Mononuclear cell (primary cell): ENCODE results near the gene OPRL1. TPM values are rescaled to one million over a fixed set of nuclear protein-coding genes. Genes with fewer than 3 reads are reported as not detected.
"Not testable (repeated sequence)": the region's sequence is repeated elsewhere in the genome, so short reads cannot be mapped to it uniquely, and the experiment has no call there.

ENCODE experiments used
- H3K27me3 ChIP-seq: 2 replicates; pipeline ENCODE4 v1.6.0; 2011; ENCODE audit warnings: low read length, control low read depth; ENCODE audit not compliant: insufficient read depth
- H3K4me1 ChIP-seq: 2 replicates; pipeline ENCODE4 v1.5.1; 2011; ENCODE audit warnings: mild to moderate bottlenecking, low read length, control low read depth; ENCODE audit not compliant: insufficient read depth
- H3K4me3 ChIP-seq: 2 replicates; pipeline ENCODE4 v1.5.1; 2011; ENCODE audit warnings: mild to moderate bottlenecking, low read length, moderate library complexity
- H3K9me3 ChIP-seq: 2 replicates; pipeline ENCODE4 v1.5.1; 2011; ENCODE audit warnings: low read depth, mild to moderate bottlenecking, control low read depth, low read length
- total RNA-seq: library from RNA; depleted of rRNA; stranded (reverse); fragments of >200 nt; gene quantifications from one replicate; pipeline ENCODE4 v1.2.3, GENCODE V29; 2012

The OPRL1 gene
- total RNA-seq, 1 donor, result 1.3 TPM

DNA sequence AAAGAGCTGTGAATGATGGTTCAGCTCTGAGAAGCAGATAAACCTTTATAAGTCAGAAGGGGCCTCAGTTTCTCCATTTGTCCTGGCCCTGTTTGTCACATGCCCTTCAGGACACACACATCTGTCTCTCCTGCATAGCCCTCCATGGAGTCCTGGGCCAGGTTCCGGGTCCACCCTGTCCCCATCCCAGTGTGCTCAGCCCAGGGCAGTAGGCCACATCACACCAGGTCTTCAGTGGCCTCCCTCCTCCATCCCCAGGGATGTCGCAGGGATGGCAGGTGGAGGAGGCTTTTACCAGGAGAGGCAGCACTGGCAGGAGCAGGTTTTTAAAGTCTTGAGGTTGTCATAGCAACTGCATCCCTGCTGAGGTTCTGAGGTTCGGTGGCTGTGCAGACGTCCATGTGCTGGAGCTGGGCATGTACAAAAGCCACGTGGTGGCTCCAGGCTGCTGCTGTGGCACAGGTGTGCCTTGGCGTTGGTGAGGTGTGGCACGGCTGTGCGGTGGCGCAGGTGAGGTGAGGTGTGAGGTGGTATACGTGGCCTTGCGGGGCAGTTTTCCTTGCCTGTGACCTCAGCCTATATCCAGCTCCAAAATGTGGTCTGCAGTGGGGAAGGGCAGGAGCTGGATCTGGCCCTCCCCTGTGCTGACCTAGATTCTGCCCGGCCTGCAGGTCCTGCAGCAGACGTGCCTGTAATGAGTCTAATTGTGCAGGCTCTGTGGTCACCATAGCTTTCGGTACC lies 35.5 kb downstream of the OPRL1 start:
- Histone ChIP-seq H3K4me1 (peaks cover 6% of the 10 kb centered on the region), H3K9me3 (no peaks in the 10 kb centered on the region), H3K27me3 (no peaks in the 10 kb centered on the region), H3K4me3 (no peak overlapping the region)

DNA sequence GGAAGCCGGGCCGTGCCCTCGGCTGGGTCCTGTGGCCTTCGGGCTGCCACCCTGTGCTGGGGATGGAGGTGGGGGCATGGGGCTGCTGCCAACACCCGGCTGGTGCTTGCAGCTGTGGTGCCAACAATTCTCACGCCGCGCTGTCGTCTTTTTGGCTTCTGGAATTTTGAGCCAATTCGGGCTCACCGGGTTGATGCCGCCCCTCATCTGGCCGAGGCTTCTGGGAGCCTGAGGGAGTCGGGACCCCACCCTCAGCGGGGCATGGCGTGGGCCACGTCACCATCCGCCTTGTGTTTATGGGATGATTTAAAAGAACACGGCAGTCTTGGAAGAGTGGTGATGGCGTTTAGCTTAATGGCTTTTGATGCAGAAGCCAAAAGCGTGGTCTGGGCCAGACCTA lies 36.1 kb downstream of the OPRL1 start:
- Histone ChIP-seq H3K27me3 (no peaks in the 10 kb centered on the region), H3K9me3 (no peaks in the 10 kb centered on the region), H3K4me3 (no peak overlapping the region), H3K4me1 (peaks cover 8% of the 10 kb centered on the region)

DNA sequence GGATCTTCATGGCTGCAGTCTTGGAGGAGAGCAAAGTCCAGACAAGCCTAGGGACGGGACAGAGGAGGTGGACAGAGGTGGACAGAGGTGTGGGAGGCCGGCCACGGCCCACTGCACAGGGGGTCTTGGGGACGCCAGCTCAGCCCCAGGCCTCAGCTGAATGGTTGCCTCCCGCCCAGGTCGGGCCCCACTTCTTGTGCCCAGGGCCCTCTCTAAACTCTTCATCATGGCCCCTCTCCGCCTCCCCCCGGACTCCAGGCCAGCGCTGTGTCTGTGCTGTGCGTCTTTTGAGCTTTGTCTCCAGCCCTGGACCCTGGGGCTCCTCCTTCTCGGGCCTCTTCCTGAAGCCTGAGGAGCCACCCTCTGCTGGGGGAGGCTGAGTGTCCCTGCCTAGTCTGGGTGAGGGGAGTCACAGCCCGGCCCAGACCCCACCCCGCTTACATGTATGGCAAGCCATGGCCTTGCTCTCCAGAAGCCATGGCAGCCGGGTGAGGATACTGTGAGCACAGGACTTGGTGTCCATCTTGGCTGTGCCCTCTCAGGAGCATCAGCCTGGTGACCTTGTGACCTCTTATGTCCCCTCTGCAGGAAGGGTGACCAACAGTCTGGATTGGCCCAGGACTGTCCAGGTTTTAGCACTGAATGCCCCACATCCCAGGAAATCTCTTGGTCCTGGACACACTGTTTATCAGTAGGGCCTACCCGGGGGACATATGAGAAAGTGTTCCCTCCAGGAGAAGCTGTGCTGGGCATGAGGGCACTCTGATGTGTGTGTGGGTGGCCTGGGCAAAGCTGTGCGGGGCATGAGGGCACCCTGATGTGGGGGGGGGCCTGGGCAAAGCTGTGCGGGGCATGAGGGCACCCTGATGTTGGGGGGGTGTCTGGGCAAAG lies 36.9 kb downstream of the OPRL1 start:
- H3K27me3 ChIP-seq, result no peaks in the 10 kb centered on the region
- H3K9me3 ChIP-seq, result no peaks in the 10 kb centered on the region
- H3K4me1 ChIP-seq, result peaks cover 8% of the 10 kb centered on the region
- no peak overlapping the region for H3K4me3 ChIP-seq

DNA sequence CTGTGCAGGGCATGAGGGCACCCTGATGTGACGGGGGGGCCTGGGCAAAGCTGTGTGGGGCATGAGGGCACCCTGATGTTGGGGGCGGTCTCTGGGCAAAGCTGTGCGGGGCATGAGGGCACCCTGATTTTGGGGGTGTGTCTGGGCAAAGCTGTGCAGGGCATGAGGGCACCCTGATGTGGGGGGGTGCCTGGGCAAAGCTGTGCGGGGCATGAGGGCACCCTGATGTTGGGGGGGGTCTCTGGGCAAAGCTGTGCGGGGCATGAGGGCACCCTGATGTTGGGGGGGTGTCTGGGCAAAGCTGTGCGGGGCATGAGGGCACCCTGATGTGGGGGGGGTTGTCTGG lies 37.5 kb downstream of the OPRL1 start:
- H3K4me1 ChIP-seq, H3K27me3 ChIP-seq, H3K9me3 ChIP-seq, H3K4me3 ChIP-seq: not testable (repeated sequence)

DNA sequence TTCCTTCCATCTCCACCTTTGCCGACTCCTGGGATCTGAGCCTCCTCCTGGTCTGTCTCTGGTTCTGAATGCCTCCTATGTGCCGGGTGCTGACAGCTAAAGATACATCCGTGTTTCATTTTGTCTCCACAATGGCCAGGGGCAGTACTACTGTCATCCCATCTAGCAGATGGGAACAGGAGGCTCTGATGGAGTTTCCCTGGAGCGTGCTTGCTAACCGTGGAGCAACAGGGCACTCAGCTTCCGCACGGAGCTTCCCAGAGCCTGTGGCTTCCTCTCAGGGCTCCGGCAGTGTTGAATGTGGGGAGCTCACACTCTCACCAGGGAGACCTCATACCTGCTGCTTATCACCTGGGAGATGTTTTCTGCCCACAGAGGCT lies 39.4 kb downstream of the OPRL1 start:
- H3K4me1 ChIP-seq, result peaks cover 8% of the 10 kb centered on the region
- H3K27me3 ChIP-seq, result no peaks in the 10 kb centered on the region
- no peak overlapping the region for H3K4me3 ChIP-seq
- H3K9me3 ChIP-seq, result no peaks in the 10 kb centered on the region

DNA sequence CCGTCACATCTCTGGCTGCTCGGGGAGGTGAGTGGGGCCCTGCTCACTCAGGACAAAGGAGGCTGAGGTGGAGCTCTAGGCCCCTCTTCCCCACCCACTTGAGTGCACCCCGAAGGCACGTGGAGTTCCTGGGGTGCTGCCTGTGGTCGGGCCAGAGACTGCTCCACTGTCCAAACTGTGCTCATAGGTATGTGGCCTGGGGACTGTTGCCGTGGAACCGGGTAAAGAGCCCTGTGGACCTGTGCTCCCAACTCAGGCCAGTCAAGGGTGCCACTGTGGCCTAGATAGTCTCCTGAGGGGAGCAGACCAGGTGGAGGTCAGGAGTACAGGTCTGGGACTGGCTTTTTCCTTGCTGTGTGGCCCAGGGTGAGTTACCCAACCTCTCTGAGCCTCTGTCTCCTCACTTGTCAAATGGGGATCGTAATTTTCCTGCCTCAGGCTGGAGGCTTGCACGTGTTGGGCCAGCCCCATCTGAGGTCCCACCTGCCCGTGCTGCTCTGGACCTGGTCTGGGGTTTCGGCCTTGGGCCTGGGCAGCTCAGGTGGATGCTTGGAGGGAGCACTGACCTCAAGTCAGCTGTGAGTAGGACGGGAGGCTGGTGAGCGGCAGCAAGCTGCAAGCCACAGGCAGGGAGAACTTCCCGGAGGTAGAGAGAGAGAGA lies 39.9 kb downstream of the OPRL1 start:
- no peaks in the 10 kb centered on the region for H3K27me3 ChIP-seq
- H3K9me3 ChIP-seq, result no peaks in the 10 kb centered on the region
- no peak overlapping the region for H3K4me3 ChIP-seq
- peaks cover 8% of the 10 kb centered on the region for H3K4me1 ChIP-seq

DNA sequence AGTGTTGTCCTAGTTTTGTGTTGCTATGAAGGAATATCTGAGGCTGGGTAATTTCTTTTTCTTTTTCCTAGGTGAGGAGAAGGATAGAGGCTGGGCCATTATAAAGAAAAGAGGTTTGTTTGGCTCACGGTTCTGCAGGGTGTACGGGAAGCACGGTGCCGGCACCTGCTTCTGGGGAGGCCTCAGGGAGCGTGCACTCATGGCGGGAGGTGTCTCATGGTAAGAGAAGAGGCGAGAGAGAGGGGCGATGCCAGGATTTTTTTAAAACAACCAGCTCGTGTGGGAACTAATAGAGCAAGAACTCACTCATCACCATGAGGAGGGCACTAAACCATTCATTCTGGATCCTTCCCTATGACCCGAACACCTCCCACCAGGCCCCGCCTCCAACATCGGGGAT lies 41.7 kb downstream of the OPRL1 start:
- Histone ChIP-seq H3K4me1 (peaks cover 8% of the 10 kb centered on the region), H3K9me3 (no peaks in the 10 kb centered on the region), H3K4me3 (no peak overlapping the region), H3K27me3 (no peaks in the 10 kb centered on the region)

DNA sequence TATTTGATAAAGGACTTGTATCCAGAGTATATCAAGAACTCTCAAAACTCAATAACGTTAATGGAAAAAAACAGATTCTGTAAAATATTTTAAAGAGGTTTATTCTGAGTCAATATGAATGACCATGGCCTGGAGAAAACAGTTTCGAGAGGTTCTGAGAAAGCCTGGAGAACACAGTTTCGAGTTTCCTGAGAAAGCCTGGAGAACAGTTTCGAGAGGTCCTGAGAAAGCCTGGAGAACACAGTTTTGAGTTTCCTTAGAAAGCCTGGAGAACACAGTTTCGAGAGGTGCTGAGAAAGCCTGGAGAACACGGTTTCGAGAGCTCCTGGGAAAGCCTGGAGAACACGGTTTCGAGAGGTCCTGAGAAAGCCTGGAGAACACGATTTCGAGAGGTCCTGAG lies 43.0 kb downstream of the OPRL1 start:
- not testable (repeated sequence) for H3K9me3 ChIP-seq, H3K4me3 ChIP-seq, H3K4me1 ChIP-seq, H3K27me3 ChIP-seq

DNA sequence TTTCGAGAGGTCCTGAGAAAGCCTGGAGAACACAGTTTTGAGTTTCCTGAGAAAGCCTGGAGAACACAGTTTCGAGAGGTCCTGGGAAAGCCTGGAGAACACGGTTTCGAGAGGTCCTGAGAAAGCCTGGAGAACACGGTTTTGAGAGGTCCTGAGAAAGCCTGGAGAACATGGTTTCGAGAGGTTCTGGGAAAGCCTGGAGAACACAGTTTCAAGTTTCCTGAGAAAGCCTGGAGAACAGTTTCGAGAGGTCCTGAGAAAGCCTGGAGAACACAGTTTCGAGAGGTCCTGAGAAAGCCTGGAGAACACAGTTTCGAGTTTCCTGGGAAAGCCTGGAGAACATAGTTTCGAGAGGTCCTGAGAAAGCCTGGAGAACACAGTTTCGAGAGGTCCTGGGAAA lies 43.6 kb downstream of the OPRL1 start:
- not testable (repeated sequence) for H3K4me3 ChIP-seq, H3K27me3 ChIP-seq, H3K4me1 ChIP-seq, H3K9me3 ChIP-seq

DNA sequence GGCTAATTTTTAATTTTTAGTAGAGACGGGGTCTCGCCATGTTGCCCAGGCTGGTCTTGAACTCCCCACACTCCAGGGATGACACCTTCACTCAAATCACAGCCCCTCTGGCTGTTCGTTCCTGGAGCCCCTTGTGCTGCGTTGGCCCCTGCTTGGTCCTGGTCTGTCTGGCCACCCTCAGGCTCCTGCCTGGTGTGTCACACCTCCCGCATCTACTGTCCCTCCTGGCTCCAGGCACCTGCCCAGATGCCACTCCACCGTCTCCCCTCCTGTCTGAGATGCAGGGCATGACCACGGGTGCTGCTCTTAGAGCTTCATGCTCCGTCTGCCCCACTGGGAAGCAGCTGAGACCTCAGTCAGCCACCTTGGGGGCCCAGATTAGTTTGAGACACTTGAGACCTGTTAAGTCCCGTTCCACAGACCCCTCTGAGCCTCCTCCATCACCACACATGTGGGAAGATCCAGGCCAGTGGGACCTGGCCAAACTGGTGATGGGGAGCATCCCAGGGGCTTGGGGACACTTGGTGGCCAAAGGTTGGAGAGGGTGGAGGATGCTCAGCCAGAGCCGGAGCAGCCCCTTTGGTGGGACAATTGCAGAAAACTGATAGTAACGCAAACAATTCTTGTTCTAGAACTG lies 49.4 kb downstream of the OPRL1 start:
- Histone ChIP-seq H3K9me3 (no peaks in the 10 kb centered on the region), H3K4me3 (no peak overlapping the region), H3K4me1 (no peaks in the 10 kb centered on the region), H3K27me3 (peaks cover 3% of the 10 kb centered on the region)

DNA sequence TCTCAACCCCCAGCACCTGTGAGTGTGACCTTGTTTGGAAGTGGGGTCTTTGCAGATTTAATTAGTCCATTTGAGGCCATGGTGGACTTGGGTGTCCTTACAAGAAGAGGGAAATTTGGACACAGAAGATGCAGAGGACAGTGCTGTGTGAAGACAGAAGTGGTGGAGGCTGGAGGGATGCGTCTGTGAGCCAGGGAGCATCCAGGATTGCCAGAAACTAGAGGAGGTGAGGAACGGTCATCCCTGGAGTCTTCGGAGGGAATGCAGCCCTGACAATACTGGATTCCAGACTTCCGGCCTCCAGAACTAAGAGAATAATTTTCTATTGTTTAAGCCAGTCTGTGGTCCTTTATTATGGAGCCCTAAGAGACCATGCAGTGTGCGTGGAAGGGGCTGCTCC lies 50.4 kb downstream of the OPRL1 start:
- peaks cover 3% of the 10 kb centered on the region for H3K27me3 ChIP-seq
- H3K9me3 ChIP-seq, result no peaks in the 10 kb centered on the region
- H3K4me1 ChIP-seq, result no peaks in the 10 kb centered on the region

DNA sequence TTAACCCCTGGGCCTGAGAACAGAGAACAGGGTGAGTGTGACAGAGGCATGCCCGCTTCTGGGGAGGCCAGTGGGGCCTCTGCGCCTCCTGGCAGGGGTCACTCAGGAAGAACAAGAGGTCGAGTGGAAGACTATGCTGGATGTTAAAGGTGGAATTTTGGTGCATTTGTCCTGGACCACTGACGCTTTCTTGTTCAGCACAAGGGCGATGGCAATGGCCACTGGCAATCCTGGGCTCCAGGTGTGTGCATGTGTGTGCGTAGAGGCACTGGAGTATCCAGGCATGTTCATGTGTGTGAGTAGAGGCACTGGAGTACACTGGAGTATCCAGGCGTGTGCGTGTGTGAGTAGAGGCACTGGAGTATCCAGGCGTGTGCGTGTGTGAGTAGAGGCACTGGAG lies 51.0 kb downstream of the OPRL1 start:
- Histone ChIP-seq H3K27me3 (peaks cover 3% of the 10 kb centered on the region), H3K4me3 (no peak overlapping the region), H3K4me1 (no peaks in the 10 kb centered on the region), H3K9me3 (no peaks in the 10 kb centered on the region)

More for the DNA sequence above, 50.4 kb downstream of the OPRL1 start:
- H3K4me3 ChIP-seq, result no peak overlapping the region

DNA sequence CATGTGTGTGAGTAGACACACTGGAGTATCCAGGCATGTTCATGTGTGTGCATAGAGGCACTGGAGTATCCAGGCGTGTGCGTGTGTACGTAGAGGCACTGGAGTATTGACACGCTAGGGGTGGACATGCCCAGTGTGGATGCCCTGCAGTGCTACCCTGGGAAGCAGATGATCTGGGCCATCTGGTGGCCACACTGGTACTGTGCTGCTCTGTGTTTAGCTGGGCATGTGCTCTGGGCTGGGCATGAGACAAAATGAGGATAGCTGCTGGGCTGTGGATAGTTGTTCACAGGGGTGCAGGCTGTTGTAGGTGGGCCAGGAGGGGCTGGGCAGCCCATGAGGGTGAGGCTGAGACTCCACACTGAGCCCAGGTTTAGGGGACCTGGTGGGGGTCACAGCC lies 51.5 kb downstream of the OPRL1 start:
- Histone ChIP-seq H3K4me3 (no peak overlapping the region), H3K27me3 (peaks cover 3% of the 10 kb centered on the region), H3K4me1 (no peaks in the 10 kb centered on the region)

DNA sequence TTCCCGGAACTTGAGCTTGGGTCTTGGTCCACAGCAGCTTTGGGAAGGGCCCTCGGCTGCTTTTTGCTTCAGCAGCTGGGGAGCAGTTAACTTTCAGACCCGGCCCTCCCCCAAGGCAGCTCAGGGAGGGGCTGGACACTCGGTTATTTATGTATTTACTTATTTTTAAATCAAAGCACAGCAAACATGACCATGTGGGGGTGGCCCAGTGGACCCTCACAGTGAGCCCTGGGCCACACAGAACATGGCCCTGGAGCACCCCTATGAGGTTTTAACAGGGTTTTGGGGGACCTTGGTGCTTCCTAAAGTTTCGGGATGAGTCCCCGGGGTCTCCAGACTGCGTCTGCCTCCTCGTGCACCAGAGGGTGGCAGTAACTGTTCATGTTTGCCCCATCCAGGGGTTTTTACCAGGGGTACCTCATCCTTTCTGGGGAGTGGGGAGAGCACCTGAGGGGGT lies 54.1 kb downstream of the OPRL1 start:
- Histone ChIP-seq H3K9me3 (no peaks in the 10 kb centered on the region), H3K4me1 (no peaks in the 10 kb centered on the region), H3K27me3 (no peaks in the 10 kb centered on the region), H3K4me3 (no peak overlapping the region)

More for the DNA sequence above, 51.5 kb downstream of the OPRL1 start:
- H3K9me3 ChIP-seq, result no peaks in the 10 kb centered on the region

DNA sequence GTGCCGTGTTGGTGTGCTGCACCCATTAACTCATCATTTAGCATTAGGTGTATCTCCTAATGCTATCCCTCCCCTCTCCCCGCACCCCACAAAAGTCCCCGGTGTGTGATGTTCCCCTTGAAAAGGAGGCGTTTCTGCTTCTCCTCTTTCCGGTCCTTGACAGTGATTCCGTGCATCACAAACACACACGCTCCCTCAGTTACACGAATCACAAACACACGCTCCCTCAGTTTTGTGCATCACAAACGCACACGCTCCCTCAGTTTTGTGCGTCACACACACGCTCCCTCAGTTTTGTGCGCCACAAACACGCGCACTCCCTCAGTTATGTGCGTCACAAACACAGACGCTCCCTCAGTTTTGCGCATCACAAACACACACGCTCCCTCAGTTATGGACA lies 54.9 kb downstream of the OPRL1 start:
- not testable (repeated sequence) for H3K9me3 ChIP-seq, H3K4me3 ChIP-seq, H3K27me3 ChIP-seq, H3K4me1 ChIP-seq
